Measurements from ENCODE around the gene FBRSL1. TPM values are rescaled to one million over a fixed set of nuclear protein-coding genes. Genes with fewer than 3 reads are reported as not detected.

The FBRSL1 gene
- 60.7 to 85.8 TPM (median 75.6 TPM) in 5 replicates for total RNA-seq (2022; extraction: Qiagen RNA extraction; ENCODE audit: low read depth)

GRCh38 chr12:132489602-132490266 is at the start of gene FBRSL1:
Gene FBRSL1 (plus strand): TSS chr12:132490151.

Other genes starting within 250 kb of the FBRSL1 start
- gene GALNT9, start 160.6 kb upstream of the FBRSL1 start, total RNA-seq (2022; extraction: Qiagen RNA extraction; ENCODE audit: low read depth) = 3.6 to 8.2 TPM (median 7.1 TPM) in 5 replicates
- not detected in 5 replicates for gene LRCOL1, start 120.4 kb downstream of the FBRSL1 start, total RNA-seq (2022; extraction: Qiagen RNA extraction; ENCODE audit: low read depth)
- gene P2RX2, start 128.6 kb downstream of the FBRSL1 start, total RNA-seq (2022; extraction: Qiagen RNA extraction; ENCODE audit: low read depth) = not detected in 5 replicates
- gene POLE, start 197.2 kb downstream of the FBRSL1 start, total RNA-seq (2022; extraction: Qiagen RNA extraction; ENCODE audit: low read depth) = 43.7 to 57.1 TPM (median 45.2 TPM) in 5 replicates
- 21.3 to 29.5 TPM (median 29.0 TPM) in 5 replicates for gene PXMP2, start 197.4 kb downstream of the FBRSL1 start, total RNA-seq (2022; extraction: Qiagen RNA extraction; ENCODE audit: low read depth)
- gene PGAM5, start 220.7 kb downstream of the FBRSL1 start, total RNA-seq (2022; extraction: Qiagen RNA extraction; ENCODE audit: low read depth) = 39.9 to 61.3 TPM (median 58.6 TPM) in 5 replicates

Data from A549 treated with CpdA at 1 μM for 4 hours (cell line).